Measurements from ENCODE around the gene OOSP3. TPM values are rescaled to one million over a fixed set of nuclear protein-coding genes. Genes with fewer than 3 reads are reported as not detected.

The OOSP3 gene
- total RNA-seq, 1 experiment from 2014 or later, result not detected

DNA sequence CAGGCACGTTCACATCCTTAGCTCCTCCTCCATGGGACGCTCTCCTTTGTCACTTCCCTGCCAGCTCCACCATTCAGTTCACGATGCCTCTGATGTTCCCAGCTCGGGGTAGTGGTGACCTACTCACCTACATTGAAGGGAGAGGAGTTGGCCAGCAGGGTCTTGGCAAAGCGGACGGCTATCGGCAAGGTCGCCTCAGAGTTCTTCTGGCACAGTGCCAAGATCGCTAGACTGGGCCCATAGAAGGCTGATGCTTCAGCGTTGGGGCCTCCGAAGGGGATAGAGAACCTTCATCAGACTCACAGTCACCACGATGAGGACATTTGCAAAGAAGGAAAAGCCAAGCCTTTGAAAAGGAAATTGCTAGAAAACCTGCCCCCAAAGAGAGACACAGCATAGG is 36.3 kb upstream of the OOSP3 start:
- ATAC-seq (no peak), DNase-seq (ENCODE audit: low spot score) (no peak)
- Mint-ChIP-seq H3K4me1 (peaks cover 6% of the 10 kb centered on the region), H3K27ac (no peak overlapping the region), H3K36me3 (no peaks in the 10 kb centered on the region), H3K27me3 (ENCODE audit: low read depth) (no peaks in the 10 kb centered on the region; the same call in 1 of the 2 replicates), H3K4me3 (no peak overlapping the region), H3K9me3 (peaks cover under 1% of the 10 kb centered on the region; the same call in 1 of the 2 replicates)
- CTCF ChIA-PET, result no interaction called here
- POLR2A ChIA-PET, result no interaction called here
- TF ChIP-seq ZNF317 (CRISPR knock-in tag; IDR thresholded peaks at IDR 0.05; ENCODE audit: borderline replicate concordance, low read depth) (no peak), ZNF121 (CRISPR knock-in tag; IDR thresholded peaks at IDR 0.05) (no peak)
- TF ChIP-seq, protein P1, sequence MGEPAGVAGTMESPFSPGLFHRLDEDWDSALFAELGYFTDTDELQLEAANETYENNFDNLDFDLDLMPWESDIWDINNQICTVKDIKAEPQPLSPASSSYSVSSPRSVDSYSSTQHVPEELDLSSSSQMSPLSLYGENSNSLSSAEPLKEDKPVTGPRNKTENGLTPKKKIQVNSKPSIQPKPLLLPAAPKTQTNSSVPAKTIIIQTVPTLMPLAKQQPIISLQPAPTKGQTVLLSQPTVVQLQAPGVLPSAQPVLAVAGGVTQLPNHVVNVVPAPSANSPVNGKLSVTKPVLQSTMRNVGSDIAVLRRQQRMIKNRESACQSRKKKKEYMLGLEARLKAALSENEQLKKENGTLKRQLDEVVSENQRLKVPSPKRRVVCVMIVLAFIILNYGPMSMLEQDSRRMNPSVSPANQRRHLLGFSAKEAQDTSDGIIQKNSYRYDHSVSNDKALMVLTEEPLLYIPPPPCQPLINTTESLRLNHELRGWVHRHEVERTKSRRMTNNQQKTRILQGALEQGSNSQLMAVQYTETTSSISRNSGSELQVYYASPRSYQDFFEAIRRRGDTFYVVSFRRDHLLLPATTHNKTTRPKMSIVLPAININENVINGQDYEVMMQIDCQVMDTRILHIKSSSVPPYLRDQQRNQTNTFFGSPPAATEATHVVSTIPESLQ (CRISPR knock-in tag; IDR thresholded peaks at IDR 0.05), result no peak

DNA sequence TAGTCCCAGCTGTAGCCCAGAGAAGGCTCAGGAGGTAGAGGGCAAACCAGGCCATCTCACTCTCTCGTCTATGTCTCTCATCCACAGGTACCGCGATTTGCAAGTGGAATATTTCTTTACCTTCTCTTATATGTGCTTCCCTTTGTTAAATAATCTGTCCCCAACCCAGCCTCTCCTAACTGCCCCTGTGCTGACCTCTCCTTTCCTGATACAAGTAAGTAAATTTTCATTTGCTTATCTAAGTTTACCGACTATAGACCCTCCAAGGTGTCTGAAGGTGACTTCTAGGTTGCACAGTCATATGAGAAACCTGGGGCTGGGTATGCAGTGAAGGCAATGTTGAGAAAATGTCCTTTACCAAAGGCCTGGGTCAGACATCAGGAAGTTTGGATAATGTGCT is 33.2 kb upstream of the OOSP3 start, which contains the start of gene CBLIF:
Gene CBLIF (minus strand): TSS at position 101 of the 400 bp plus-strand sequence. CDS start 46 bp downstream, at position 55.
- Mint-ChIP-seq H3K27ac (no peak within 1 kb of the TSS), H3K4me1 (peaks cover 6% of the 10 kb centered on the region), H3K4me3 (no peak within 1 kb of the TSS), H3K36me3 (no peaks in the 10 kb centered on the region), H3K9me3 (peaks cover 3% of the 10 kb centered on the region; the same call in 1 of the 2 replicates), H3K27me3 (ENCODE audit: low read depth) (no peaks in the 10 kb centered on the region)
- DNase-seq (ENCODE audit: low spot score) (no peak), ATAC-seq (no peak)
- ChIA-PET CTCF (no interaction called here), POLR2A (no interaction called here)
- TF ChIP-seq, protein P2, sequence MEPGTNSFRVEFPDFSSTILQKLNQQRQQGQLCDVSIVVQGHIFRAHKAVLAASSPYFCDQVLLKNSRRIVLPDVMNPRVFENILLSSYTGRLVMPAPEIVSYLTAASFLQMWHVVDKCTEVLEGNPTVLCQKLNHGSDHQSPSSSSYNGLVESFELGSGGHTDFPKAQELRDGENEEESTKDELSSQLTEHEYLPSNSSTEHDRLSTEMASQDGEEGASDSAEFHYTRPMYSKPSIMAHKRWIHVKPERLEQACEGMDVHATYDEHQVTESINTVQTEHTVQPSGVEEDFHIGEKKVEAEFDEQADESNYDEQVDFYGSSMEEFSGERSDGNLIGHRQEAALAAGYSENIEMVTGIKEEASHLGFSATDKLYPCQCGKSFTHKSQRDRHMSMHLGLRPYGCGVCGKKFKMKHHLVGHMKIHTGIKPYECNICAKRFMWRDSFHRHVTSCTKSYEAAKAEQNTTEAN (CRISPR knock-in tag; IDR thresholded peaks at IDR 0.05), result no peak
- TF ChIP-seq, protein P3, sequence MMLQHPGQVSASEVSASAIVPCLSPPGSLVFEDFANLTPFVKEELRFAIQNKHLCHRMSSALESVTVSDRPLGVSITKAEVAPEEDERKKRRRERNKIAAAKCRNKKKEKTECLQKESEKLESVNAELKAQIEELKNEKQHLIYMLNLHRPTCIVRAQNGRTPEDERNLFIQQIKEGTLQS (CRISPR knock-in tag; conservative IDR thresholded peaks at IDR 0.05), result no peak
- TF ChIP-seq ETV6 (CRISPR knock-in tag; IDR thresholded peaks at IDR 0.05) (no peak), JUN (CRISPR knock-in tag; IDR thresholded peaks at IDR 0.05) (no peak), NFE2L1 (CRISPR knock-in tag; IDR thresholded peaks at IDR 0.05) (no peak), ZNF423 (CRISPR knock-in tag; IDR thresholded peaks at IDR 0.05) (no peak), FOXP1 (CRISPR knock-in tag; IDR thresholded peaks at IDR 0.05; ENCODE audit: borderline replicate concordance) (no peak), CBFB (CRISPR knock-in tag; IDR thresholded peaks at IDR 0.05; ENCODE audit: low read depth) (no peak), TEAD4 (CRISPR knock-in tag; IDR thresholded peaks at IDR 0.05) (no peak), NR1H2 (CRISPR knock-in tag; IDR thresholded peaks at IDR 0.05) (no peak)
- TF ChIP-seq, protein P4, sequence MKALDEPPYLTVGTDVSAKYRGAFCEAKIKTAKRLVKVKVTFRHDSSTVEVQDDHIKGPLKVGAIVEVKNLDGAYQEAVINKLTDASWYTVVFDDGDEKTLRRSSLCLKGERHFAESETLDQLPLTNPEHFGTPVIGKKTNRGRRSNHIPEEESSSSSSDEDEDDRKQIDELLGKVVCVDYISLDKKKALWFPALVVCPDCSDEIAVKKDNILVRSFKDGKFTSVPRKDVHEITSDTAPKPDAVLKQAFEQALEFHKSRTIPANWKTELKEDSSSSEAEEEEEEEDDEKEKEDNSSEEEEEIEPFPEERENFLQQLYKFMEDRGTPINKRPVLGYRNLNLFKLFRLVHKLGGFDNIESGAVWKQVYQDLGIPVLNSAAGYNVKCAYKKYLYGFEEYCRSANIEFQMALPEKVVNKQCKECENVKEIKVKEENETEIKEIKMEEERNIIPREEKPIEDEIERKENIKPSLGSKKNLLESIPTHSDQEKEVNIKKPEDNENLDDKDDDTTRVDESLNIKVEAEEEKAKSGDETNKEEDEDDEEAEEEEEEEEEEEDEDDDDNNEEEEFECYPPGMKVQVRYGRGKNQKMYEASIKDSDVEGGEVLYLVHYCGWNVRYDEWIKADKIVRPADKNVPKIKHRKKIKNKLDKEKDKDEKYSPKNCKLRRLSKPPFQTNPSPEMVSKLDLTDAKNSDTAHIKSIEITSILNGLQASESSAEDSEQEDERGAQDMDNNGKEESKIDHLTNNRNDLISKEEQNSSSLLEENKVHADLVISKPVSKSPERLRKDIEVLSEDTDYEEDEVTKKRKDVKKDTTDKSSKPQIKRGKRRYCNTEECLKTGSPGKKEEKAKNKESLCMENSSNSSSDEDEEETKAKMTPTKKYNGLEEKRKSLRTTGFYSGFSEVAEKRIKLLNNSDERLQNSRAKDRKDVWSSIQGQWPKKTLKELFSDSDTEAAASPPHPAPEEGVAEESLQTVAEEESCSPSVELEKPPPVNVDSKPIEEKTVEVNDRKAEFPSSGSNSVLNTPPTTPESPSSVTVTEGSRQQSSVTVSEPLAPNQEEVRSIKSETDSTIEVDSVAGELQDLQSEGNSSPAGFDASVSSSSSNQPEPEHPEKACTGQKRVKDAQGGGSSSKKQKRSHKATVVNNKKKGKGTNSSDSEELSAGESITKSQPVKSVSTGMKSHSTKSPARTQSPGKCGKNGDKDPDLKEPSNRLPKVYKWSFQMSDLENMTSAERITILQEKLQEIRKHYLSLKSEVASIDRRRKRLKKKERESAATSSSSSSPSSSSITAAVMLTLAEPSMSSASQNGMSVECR (CRISPR knock-in tag; IDR thresholded peaks at IDR 0.05; ENCODE audit: borderline replicate concordance), result no peak
- TF ChIP-seq, protein P5, sequence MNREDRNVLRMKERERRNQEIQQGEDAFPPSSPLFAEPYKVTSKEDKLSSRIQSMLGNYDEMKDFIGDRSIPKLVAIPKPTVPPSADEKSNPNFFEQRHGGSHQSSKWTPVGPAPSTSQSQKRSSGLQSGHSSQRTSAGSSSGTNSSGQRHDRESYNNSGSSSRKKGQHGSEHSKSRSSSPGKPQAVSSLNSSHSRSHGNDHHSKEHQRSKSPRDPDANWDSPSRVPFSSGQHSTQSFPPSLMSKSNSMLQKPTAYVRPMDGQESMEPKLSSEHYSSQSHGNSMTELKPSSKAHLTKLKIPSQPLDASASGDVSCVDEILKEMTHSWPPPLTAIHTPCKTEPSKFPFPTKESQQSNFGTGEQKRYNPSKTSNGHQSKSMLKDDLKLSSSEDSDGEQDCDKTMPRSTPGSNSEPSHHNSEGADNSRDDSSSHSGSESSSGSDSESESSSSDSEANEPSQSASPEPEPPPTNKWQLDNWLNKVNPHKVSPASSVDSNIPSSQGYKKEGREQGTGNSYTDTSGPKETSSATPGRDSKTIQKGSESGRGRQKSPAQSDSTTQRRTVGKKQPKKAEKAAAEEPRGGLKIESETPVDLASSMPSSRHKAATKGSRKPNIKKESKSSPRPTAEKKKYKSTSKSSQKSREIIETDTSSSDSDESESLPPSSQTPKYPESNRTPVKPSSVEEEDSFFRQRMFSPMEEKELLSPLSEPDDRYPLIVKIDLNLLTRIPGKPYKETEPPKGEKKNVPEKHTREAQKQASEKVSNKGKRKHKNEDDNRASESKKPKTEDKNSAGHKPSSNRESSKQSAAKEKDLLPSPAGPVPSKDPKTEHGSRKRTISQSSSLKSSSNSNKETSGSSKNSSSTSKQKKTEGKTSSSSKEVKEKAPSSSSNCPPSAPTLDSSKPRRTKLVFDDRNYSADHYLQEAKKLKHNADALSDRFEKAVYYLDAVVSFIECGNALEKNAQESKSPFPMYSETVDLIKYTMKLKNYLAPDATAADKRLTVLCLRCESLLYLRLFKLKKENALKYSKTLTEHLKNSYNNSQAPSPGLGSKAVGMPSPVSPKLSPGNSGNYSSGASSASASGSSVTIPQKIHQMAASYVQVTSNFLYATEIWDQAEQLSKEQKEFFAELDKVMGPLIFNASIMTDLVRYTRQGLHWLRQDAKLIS (CRISPR knock-in tag; IDR thresholded peaks at IDR 0.05; ENCODE audit: borderline replicate concordance), result no peak
- TF ChIP-seq, protein P6, sequence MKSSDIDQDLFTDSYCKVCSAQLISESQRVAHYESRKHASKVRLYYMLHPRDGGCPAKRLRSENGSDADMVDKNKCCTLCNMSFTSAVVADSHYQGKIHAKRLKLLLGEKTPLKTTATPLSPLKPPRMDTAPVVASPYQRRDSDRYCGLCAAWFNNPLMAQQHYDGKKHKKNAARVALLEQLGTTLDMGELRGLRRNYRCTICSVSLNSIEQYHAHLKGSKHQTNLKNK (CRISPR knock-in tag; IDR thresholded peaks at IDR 0.05), result no peak
